Activated T-cell treated with anti-CD3 and anti-CD28 coated beads for 4 hours (primary cell): ENCODE data around the gene AGBL4.

Source experiments
- DNase-seq: peaks from one replicate; pipeline ENCODE4 v3.0.0-alpha.2; 2020

AGBL4 gene

GRCh38 chr1:49171941-49172593, 851.7 kb downstream of the AGBL4 start:
- DNase-seq, result no peak

GRCh38 chr1:49166031-49166430, 857.7 kb downstream of the AGBL4 start:
- DNase-seq, result no peak

- no peak for DNase-seq
These were observed 860.7 kb downstream of the AGBL4 start for GRCh38 chr1:49163031-49163430.

DNA sequence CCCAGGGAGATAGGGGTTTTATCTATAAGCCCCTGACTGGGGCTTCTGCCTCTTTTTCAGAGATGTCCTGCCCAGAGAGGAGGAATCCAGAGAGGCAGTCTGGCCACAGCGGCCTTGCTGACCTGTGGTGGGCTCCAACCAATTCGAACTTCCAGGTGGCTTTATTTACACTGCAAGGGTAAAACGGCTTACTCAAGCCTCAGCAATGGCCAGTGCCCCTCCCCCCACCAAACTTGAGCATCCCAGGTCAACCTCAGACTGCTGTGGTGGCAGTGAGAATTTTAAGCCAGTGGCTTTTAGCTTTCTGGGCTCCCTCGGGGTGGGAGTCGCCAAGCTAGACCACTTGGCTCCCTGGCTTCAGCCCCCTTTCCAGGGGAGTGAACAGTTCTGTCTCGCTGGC, 863.1 kb downstream of the AGBL4 start:
- no peak for DNase-seq

- no peak for DNase-seq
These were observed 887.0 kb downstream of the AGBL4 start for GRCh38 chr1:49136738-49137251.

DNA sequence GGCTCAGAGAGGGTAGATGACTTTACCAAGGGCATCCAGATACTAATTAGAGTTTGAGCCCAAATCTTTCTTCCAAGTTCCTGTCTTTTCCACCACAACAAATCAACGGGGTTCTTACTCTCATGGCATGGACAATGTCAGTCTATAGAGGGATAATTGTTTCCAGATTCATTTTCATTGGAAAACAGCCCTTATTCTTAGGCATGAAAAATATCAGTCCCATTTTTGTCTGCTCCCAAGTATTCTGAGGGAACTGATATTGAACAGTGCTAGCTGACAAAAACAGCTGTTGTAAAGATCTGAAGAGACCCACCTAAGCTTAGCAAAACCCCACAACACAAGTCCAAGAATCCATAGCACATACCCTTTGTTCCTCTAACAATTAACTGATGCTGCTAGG, 898.0 kb downstream of the AGBL4 start:
- DNase-seq, result no peak

- no peak for DNase-seq
These were observed 911.8 kb downstream of the AGBL4 start for GRCh38 chr1:49111931-49112330.

DNA sequence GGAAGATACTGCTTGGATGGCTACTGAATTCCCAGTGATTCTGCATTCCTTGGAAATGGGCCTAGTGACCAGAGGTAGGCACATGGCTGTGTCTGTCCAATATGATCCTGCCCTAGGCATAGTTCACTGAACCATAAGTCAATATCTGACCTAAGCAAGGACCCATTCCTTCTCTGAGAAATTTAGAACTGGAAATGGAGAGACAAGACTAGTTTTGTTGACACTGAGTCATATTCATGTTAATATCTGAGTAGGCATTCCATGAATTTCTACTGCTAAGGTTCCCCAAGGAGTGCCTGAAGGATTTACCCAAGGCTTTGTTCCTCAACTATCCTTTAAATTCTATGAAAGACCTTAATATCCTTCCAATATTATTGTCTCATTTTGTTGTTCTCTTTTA, 917.3 kb downstream of the AGBL4 start:
- no peak for DNase-seq

DNA sequence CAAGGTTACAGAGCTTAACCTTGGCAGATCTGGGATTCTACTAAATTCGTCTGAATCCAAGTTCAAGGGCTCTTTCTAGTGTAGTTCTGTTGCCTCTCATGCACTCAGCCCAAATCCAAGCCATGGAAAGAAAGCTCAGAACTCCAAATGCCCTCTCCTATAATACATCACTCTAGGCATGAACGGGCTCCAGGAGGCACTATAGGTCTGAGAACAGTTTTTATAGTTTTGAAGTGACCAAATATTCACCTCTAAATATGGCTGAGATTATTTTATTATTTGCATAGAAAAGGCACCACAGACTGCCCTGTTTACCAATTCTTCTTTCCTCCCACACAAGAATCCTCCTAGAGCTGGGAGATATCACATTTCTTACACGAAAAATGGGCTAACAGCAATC, 919.2 kb downstream of the AGBL4 start:
- no peak for DNase-seq

DNA sequence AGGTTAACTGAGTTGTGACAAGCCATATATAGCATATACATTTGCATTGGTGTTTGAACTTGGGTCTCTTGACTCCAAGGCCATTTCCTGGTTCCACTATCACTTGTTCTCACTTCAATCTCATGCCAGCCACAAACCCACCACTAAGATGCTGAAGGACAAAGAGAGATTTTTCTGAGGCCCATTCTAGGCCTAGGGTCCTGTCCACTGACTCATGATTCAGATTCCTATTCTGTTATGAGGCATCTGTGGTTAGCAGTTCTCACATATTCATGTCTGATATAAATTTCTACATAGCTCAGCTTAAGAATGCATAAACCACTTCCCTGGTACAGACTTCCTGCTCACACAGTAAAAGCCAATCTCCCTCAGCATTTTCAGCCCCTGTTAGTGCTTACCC, 921.0 kb downstream of the AGBL4 start:
- no peak for DNase-seq

DNA sequence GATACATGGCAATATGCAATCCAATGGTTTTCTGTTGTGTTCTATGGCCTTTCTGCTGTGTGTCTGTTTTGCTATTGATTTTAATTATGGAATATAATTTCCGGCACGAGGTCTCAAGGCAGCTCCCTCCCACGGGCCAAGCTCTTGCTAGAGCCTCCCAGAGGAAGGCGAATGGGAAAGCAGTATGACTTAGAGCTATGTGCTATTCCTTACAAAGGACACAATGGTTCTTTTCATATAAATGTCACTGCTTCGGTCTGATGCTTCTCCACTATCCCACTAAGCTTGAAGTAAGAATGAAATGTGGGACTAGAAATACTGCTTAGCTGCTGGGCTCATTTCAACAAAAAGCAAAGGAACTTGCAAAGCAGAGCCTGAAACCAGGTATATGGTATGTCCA, 924.9 kb downstream of the AGBL4 start:
- no peak for DNase-seq

GRCh38 chr1:49086327-49086726, 937.4 kb downstream of the AGBL4 start:
- DNase-seq, result no peak

DNA sequence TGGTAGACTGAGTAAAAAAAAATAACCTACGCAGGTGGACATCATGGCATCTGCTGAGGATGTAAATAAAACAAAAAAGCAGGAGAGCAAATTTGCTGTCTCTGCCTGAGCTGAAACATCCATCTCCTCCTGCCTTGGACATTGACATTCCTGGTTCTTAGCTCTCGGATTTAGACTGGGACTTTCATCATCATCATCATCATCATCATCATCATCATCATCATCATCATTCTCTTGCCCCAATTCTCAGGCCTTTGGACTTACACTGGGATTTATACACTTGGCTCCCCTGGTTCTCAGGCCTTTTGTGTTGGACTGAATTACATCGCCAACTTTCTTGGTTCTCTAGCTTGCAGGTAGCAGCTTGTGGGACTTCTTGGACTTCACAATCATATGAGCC, 938.7 kb downstream of the AGBL4 start:
- no peak for DNase-seq

- no peak for DNase-seq
These were observed 963.0 kb downstream of the AGBL4 start for GRCh38 chr1:49060766-49061165.

DNA sequence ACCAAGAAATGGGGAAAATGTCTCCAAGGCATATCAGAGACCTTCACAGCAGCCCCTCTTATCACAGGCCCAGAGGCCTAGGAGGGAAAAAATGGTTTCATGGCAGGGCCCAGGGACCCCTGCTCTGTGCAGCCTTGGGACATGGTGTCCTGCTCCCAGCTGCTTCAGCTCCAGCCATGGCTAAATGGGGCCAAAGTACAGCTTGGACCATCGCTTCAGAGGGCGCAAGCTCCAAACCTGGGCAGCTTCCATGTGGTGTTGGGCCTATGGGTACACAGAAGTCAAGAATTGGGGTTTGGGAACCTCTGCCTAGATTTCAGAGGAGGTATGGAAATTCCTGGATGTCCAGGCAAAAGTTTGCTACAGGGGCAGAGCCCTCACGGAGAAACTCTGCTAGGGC, 964.7 kb downstream of the AGBL4 start:
- no peak for DNase-seq

DNA sequence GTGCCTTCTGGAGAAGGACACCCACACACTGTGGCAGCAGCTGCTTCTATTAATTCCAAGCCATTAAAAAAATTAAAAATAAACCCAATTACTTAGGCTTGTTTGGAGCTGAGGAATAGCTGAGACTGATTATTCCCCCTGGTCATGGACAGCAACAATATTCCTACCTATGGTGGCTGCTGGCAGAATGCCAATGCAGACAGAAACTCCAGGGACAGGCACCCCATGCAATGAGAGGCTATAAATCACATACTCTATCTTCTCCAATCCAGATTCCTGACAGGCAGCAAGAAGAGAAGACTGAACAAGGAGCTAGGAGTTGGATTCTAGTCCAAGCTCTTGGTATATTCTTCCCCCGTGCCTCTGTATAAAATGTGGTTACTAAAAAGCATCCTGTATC, 971.7 kb downstream of the AGBL4 start:
- DNase-seq, result no peak

DNA sequence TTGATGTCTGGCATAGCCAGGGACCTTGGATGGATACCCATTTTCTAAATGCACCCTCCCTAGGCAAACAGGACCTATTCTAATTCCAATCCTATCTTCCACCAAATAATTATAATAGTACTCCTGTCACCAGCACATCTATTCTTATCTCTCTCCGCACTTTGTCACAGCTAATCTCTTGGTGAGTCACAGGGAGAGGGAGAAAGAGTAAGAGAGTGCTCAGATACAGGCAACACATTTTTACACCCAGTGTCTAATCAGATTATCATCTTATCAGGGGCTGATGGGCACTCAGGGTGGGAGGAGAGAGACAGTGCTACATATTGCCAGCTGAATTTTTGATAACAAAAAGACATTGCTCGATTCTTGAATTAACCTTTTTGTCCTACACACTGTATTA, 972.1 kb downstream of the AGBL4 start:
- no peak for DNase-seq

- no peak for DNase-seq
These were observed 973.7 kb downstream of the AGBL4 start for GRCh38 chr1:49050041-49050440.

DNA sequence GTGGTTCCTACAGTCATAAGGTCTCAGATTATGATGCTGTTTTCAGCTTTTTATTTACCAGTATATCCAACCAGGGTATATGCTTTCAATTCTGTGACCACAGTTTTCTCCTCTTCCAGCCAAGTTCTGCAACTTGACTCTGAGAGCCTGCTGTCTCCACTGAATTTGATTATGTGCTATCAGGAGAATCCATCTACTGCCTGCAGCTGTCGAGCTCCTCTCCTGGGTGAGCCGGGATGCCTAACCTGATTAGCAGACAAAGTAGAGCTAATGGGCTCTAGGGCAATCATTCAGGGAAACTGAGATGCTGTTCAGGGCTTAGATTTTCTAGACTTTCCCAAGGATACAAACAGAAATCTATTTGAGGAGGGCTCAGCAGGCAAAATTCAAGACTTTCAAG, 975.6 kb downstream of the AGBL4 start:
- no peak for DNase-seq

- no peak for DNase-seq
These were observed 977.4 kb downstream of the AGBL4 start for GRCh38 chr1:49046305-49046704.

GRCh38 chr1:49045371-49045770, 978.4 kb downstream of the AGBL4 start:
- DNase-seq, result no peak

DNA sequence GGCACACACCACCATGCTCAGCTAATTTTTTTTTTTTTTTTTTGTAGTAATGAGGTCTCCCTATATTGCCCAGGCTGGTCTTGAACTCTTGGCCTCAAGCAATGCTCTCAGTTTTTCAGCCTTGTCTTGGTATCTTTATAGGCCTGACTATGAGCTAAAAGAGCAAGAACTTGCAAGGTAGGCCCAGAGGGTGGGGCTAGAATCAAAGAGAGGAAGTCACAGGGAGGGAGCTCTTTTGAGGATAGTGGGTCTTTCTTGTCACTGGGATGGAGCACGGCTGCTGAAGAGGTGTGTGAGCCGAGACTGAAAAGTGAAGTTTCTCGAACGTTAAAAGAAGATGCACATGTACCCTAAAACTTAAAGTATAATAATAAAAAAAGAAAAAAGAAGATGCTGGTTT, 987.1 kb downstream of the AGBL4 start:
- no peak for DNase-seq

- no peak for DNase-seq
These were observed 995.4 kb downstream of the AGBL4 start for GRCh38 chr1:49028396-49028795.

DNA sequence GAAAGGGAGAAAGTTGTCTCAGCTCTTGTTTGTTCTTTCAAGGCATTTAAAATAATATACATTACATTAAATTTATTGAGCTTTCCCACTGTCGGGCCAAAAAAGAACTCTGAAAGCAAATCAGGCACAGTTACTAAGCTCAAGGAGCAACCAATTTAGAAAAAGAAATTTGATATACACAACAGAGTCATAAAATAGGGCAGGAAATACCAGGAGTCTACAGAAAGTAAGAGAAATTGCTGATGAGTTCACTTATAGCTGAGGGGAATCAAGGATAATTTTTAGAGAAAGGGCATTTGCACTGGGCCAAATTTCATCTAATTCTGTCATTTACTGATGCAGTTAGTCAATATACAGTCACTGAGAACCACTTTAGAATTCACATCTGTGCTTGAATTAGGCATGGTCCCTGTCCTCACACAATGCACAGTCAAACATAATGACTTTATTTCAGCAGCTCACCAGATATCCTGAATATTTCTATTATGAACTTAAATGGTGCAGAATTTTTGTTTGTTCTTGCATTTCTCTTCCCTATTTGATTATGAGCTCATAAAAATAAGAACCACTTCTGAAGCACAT, 997.4 kb downstream of the AGBL4 start:
- DNase-seq, result no peak
